Measurements from ENCODE around the gene PTPRN2. TPM values are rescaled to one million over a fixed set of nuclear protein-coding genes. Genes with fewer than 3 reads are reported as not detected.

The PTPRN2 gene
- total and polyA plus RNA-seq, 2 donors (not counting 1 experiment from before 2014, with no cell fraction given) = 0.54 to 1.2 TPM

DNA sequence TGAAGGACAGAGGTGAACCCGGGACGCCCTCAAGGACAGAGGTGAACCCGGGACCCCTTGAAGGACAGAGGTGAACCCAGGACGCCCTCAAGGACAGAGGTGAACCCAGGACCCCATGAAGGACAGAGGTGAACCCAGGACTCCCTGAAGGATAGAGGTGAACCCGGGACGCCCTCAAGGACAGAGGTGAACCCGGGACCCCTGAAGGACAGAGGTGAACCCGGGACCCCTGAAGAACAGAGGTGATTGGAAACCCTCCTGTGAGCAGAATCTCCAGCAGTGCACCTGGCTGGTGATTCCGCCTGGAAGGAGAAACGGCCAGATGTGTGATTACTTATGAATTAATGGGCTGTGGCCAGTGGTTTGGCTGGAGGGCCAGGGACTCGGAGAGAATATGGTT, 272.3 kb downstream of the PTPRN2 start:
- no peak overlapping the region for H3K4me3 ChIP-seq (replicated peaks in 1 of 4; ENCODE audit: control extremely low read depth in 1 of 4, insufficient read depth in 1 of 4, low read depth in 3 of 4, low read length in 4 of 4)
- H3K27ac ChIP-seq (ENCODE audit: insufficient read depth, low read length) = no peak overlapping the region
- H3K9me3 ChIP-seq (ENCODE audit: control insufficient read depth, insufficient read depth, low read depth, low read length) = peaks cover 2% of the 10 kb centered on the region
- no peak for TF ChIP-seq EZH2 (IDR thresholded peaks at IDR 0.05; ENCODE audit: low read length, missing control alignments)
- TF ChIP-seq, protein P1, sequence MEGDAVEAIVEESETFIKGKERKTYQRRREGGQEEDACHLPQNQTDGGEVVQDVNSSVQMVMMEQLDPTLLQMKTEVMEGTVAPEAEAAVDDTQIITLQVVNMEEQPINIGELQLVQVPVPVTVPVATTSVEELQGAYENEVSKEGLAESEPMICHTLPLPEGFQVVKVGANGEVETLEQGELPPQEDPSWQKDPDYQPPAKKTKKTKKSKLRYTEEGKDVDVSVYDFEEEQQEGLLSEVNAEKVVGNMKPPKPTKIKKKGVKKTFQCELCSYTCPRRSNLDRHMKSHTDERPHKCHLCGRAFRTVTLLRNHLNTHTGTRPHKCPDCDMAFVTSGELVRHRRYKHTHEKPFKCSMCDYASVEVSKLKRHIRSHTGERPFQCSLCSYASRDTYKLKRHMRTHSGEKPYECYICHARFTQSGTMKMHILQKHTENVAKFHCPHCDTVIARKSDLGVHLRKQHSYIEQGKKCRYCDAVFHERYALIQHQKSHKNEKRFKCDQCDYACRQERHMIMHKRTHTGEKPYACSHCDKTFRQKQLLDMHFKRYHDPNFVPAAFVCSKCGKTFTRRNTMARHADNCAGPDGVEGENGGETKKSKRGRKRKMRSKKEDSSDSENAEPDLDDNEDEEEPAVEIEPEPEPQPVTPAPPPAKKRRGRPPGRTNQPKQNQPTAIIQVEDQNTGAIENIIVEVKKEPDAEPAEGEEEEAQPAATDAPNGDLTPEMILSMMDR (conservative IDR thresholded peaks at IDR 0.05 in 1 of 2, IDR thresholded peaks at IDR 0.05 in 1 of 2; ENCODE audit: low read depth in 1 of 2, low read length in 2 of 2) = no peak
- no peak overlapping the region for H2AFZ ChIP-seq (ENCODE audit: low read length)
- no peaks in the 10 kb centered on the region for H4K20me1 ChIP-seq (ENCODE audit: control insufficient read depth, extremely low read depth, insufficient read depth, low read length)
- no peaks in the 10 kb centered on the region for H3K27me3 ChIP-seq (ENCODE audit: control insufficient read depth, insufficient read depth, low read length)
- H3K79me2 ChIP-seq (ENCODE audit: control insufficient read depth, insufficient read depth, low read length) = no peaks in the 10 kb centered on the region
- DNase-seq (ENCODE audit: low read depth in 2 of 2) = no peak
- no peaks in the 10 kb centered on the region for H3K4me1 ChIP-seq (ENCODE audit: control insufficient read depth, extremely low read depth, insufficient read depth, low read length)
- no peaks in the 10 kb centered on the region for H3K36me3 ChIP-seq (ENCODE audit: control insufficient read depth, insufficient read depth, low read length)
- H3K9ac ChIP-seq (ENCODE audit: insufficient read depth, low read length) = no peak overlapping the region
- no peak overlapping the region for H3K4me2 ChIP-seq (ENCODE audit: extremely low read depth, insufficient read depth, low read length)

DNA sequence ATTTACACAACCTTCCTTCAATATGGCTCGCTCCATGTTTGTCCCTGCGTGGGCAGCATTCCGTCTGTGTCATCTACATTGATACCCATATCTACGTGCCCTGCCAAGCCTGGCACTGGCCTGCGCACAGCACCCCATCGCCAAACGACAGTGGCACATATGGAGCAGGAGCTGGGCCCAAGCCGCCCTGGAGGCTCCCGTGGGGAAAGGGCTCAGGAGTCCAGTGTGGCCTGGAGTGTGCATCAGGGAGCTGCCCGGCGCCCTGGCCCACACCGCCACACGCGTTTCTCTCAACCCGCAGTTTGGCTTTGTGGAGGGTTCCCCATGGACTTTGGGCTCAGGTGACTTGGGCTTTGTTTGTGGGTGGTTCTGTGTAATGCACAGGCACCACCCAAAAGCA, 273.2 kb downstream of the PTPRN2 start:
- no peaks in the 10 kb centered on the region for H3K4me1 ChIP-seq (ENCODE audit: control insufficient read depth, extremely low read depth, insufficient read depth, low read length)
- H3K9me3 ChIP-seq (ENCODE audit: control insufficient read depth, insufficient read depth, low read depth, low read length) = peaks cover 2% of the 10 kb centered on the region
- TF ChIP-seq, protein P1 (conservative IDR thresholded peaks at IDR 0.05 in 1 of 2, IDR thresholded peaks at IDR 0.05 in 1 of 2; ENCODE audit: low read depth in 1 of 2, low read length in 2 of 2) = no peak
- TF ChIP-seq EZH2 (IDR thresholded peaks at IDR 0.05; ENCODE audit: low read length, missing control alignments) = no peak
- no peak overlapping the region for H3K27ac ChIP-seq (ENCODE audit: insufficient read depth, low read length)
- H3K4me3 ChIP-seq (replicated peaks in 1 of 4; ENCODE audit: control extremely low read depth in 1 of 4, insufficient read depth in 1 of 4, low read depth in 3 of 4, low read length in 4 of 4) = no peak overlapping the region
- no peak for DNase-seq (ENCODE audit: low read depth in 2 of 2)
- H3K9ac ChIP-seq (ENCODE audit: insufficient read depth, low read length) = no peak overlapping the region
- H3K4me2 ChIP-seq (ENCODE audit: extremely low read depth, insufficient read depth, low read length) = no peak overlapping the region
- H3K36me3 ChIP-seq (ENCODE audit: control insufficient read depth, insufficient read depth, low read length) = no peaks in the 10 kb centered on the region
- H2AFZ ChIP-seq (ENCODE audit: low read length) = no peak overlapping the region
- no peaks in the 10 kb centered on the region for H3K27me3 ChIP-seq (ENCODE audit: control insufficient read depth, insufficient read depth, low read length)
- no peaks in the 10 kb centered on the region for H3K79me2 ChIP-seq (ENCODE audit: control insufficient read depth, insufficient read depth, low read length)
- no peaks in the 10 kb centered on the region for H4K20me1 ChIP-seq (ENCODE audit: control insufficient read depth, extremely low read depth, insufficient read depth, low read length)

GRCh38 chr7:158313931-158314330, 273.7 kb downstream of the PTPRN2 start:
- Histone ChIP-seq H3K27ac (ENCODE audit: insufficient read depth, low read length) (no peak overlapping the region), H3K36me3 (ENCODE audit: control insufficient read depth, insufficient read depth, low read length) (no peaks in the 10 kb centered on the region), H3K4me2 (ENCODE audit: extremely low read depth, insufficient read depth, low read length) (no peak overlapping the region), H3K27me3 (ENCODE audit: control insufficient read depth, insufficient read depth, low read length) (no peaks in the 10 kb centered on the region), H2AFZ (ENCODE audit: low read length) (no peak overlapping the region), H3K9ac (ENCODE audit: insufficient read depth, low read length) (no peak overlapping the region), H3K4me1 (ENCODE audit: control insufficient read depth, extremely low read depth, insufficient read depth, low read length) (no peaks in the 10 kb centered on the region), H4K20me1 (ENCODE audit: control insufficient read depth, extremely low read depth, insufficient read depth, low read length) (no peaks in the 10 kb centered on the region), H3K9me3 (ENCODE audit: control insufficient read depth, insufficient read depth, low read depth, low read length) (peaks cover 2% of the 10 kb centered on the region), H3K79me2 (ENCODE audit: control insufficient read depth, insufficient read depth, low read length) (no peaks in the 10 kb centered on the region), H3K4me3 (replicated peaks in 1 of 4; ENCODE audit: control extremely low read depth in 1 of 4, insufficient read depth in 1 of 4, low read depth in 3 of 4, low read length in 4 of 4) (no peak overlapping the region)
- no peak for DNase-seq (ENCODE audit: low read depth in 2 of 2)
- no peak for TF ChIP-seq EZH2 (IDR thresholded peaks at IDR 0.05; ENCODE audit: low read length, missing control alignments)
- TF ChIP-seq, protein P1 (conservative IDR thresholded peaks at IDR 0.05 in 1 of 2, IDR thresholded peaks at IDR 0.05 in 1 of 2; ENCODE audit: low read depth in 1 of 2, low read length in 2 of 2) = no peak

Measured in fibroblast of lung (primary cell).